Smooth muscle cell (in vitro differentiated cells): ENCODE measurements around the gene NNMT. TPM values are rescaled to one million over a fixed set of nuclear protein-coding genes. Genes with fewer than 3 reads are reported as not detected.

ENCODE experiments used
- DNase-seq: peaks from one replicate; lab custom pipeline; 2025; ENCODE audit not compliant: unreplicated experiment; lab: John Stamatoyannopoulos, UW
- H2AFZ ChIP-seq: fragments of 200-600 bp; sonication (generic); 2 replicates; pipeline ENCODE4 v1.6.0; 2016; ENCODE audit warnings: antibody characterized with exemption, low read depth, mild to moderate bottlenecking
- H3F3A ChIP-seq: fragments of 200-600 bp; sonication (generic); 2 replicates; pipeline ENCODE4 v1.6.0; 2017; ENCODE audit warnings: antibody characterized with exemption, low read depth
- H3K27ac ChIP-seq: fragments of 200-600 bp; sonication (generic); 2 replicates; pipeline ENCODE4 v1.5.1; 2016; ENCODE audit warnings: low read depth, mild to moderate bottlenecking
- H3K27me3 ChIP-seq: fragments of 200-600 bp; sonication (generic); 2 replicates; pipeline ENCODE4 v1.6.1; 2016; ENCODE audit warnings: low read depth, mild to moderate bottlenecking
- H3K36me3 ChIP-seq: fragments of 200-600 bp; sonication (generic); 2 replicates; pipeline ENCODE4 v1.5.1; 2016; ENCODE audit warnings: low read depth
- H3K4me1 ChIP-seq: fragments of 200-600 bp; sonication (generic); 2 replicates; pipeline ENCODE4 v1.5.1; 2016; ENCODE audit warnings: low read depth
- H3K4me2 ChIP-seq: fragments of 200-600 bp; sonication (generic); 2 replicates; pipeline ENCODE4 v1.6.0; 2016; ENCODE audit warnings: mild to moderate bottlenecking
- H3K4me3 ChIP-seq: fragments of 200-600 bp; sonication (generic); 2 replicates; pipeline ENCODE4 v1.5.1; 2016; ENCODE audit warnings: mild to moderate bottlenecking
- H3K79me2 ChIP-seq: fragments of 200-600 bp; sonication (generic); 2 replicates; pipeline ENCODE4 v1.6.0; 2016; ENCODE audit warnings: low read depth, mild to moderate bottlenecking
- H3K9ac ChIP-seq: fragments of 200-600 bp; sonication (generic); 2 replicates; pipeline ENCODE4 v1.6.0; 2016; ENCODE audit warnings: low read depth
- H3K9me3 ChIP-seq: fragments of 200-600 bp; sonication (generic); replicated peaks from 2 replicates; pipeline ENCODE4 v1.5.1; 2016; ENCODE audit warnings: low read depth
- H4K20me1 ChIP-seq: fragments of 200-600 bp; sonication (generic); 2 replicates; pipeline ENCODE4 v1.6.0; 2016; ENCODE audit warnings: low read depth
- WGBS: methylation state at CpG from one replicate; pipeline ENCODE4 v1.1.7; 2016; ENCODE audit warnings: low lambda C conversion rate; 5-methylcytosine and 5-hydroxymethylcytosine counted together
- polyA plus RNA-seq: library from polyadenylated mRNA; unstranded; fragments of >200 nt; fragmentation: Nextera tagmentation; extraction: Ambion mirVana; gene quantifications from 2 replicates; pipeline ENCODE4 v1.2.1, GENCODE V29; 2016
- total RNA-seq: library from RNA; depleted of rRNA; stranded (reverse); fragments of >200 nt; gene quantifications from 2 replicates; pipeline ENCODE4 v1.2.3, GENCODE V29; 2014
- TF ChIP-seq, protein P1 (sequence below): fragments of 200-600 bp; sonication (generic); IDR thresholded peaks from 2 replicates; pipeline ENCODE4 v1.5.1; 2017; ENCODE audit warnings: borderline replicate concordance, mild to moderate bottlenecking, antibody characterized with exemption; ENCODE audit not compliant: insufficient read depth, poor library complexity, severe bottlenecking

NNMT gene
- total and polyA plus RNA-seq, 2 experiments from 2014 or later: 397 to 814 TPM

DNA sequence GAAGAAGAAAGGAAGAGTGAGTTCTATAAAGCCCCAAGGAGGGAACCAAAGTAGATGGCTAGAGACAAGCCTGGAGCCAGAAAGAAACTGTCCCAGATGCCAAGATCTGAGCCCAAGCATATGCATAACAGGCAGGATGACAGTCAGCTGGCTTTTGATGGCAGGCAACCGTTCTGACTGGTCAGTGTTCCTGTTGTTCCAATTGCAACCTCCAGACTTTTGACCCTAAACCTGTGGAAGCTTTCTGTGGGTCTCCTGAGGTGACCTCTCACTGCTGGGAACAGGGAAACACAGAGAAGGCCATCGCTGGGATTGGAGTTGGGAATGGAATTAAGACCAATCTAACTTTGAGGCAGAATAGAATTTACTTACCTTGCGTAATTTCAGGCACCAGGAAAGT is 21.6 kb upstream of the NNMT start:
- no peak for DNase-seq
- peaks cover 60% of the 10 kb centered on the region for H3K27me3 ChIP-seq
- H3K4me1 ChIP-seq: no peaks in the 10 kb centered on the region
- no peaks in the 10 kb centered on the region for H3K36me3 ChIP-seq
- no peaks in the 10 kb centered on the region for H3K9me3 ChIP-seq
- no peaks in the 10 kb centered on the region for H3F3A ChIP-seq
- WGBS: 78% methylated on average over 3 of the region's 3 CpGs
- H3K9ac ChIP-seq: no peak overlapping the region
- H3K27ac ChIP-seq: no peak overlapping the region
- H3K4me3 ChIP-seq: no peak overlapping the region
- no peaks in the 10 kb centered on the region for H3K79me2 ChIP-seq
- no peaks in the 10 kb centered on the region for H4K20me1 ChIP-seq
- no peak overlapping the region for H2AFZ ChIP-seq
- no peak overlapping the region for H3K4me2 ChIP-seq
- TF ChIP-seq, protein P1, sequence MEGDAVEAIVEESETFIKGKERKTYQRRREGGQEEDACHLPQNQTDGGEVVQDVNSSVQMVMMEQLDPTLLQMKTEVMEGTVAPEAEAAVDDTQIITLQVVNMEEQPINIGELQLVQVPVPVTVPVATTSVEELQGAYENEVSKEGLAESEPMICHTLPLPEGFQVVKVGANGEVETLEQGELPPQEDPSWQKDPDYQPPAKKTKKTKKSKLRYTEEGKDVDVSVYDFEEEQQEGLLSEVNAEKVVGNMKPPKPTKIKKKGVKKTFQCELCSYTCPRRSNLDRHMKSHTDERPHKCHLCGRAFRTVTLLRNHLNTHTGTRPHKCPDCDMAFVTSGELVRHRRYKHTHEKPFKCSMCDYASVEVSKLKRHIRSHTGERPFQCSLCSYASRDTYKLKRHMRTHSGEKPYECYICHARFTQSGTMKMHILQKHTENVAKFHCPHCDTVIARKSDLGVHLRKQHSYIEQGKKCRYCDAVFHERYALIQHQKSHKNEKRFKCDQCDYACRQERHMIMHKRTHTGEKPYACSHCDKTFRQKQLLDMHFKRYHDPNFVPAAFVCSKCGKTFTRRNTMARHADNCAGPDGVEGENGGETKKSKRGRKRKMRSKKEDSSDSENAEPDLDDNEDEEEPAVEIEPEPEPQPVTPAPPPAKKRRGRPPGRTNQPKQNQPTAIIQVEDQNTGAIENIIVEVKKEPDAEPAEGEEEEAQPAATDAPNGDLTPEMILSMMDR: no peak

DNA sequence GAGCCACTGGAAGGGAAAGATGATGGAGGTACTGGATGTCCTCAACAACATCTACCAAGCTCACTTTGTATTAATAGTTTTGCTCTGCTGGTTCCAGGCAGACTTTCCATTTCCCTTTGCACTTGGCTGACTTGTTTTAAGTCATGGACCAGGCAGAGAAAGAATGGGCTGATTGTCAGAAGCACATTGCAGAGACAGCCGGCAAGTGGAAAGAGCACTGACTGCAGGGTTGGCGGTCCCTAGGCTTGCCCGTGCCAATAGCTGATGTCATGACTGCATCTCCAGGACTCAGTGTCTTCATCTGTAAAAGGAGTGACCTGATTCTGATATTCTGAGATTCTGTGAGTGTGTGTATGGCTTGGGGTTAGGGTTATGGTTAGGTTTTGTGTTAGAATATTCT is 20.9 kb upstream of the NNMT start:
- no peak overlapping the region for H3K4me3 ChIP-seq
- no peak for DNase-seq
- H3K9me3 ChIP-seq: no peaks in the 10 kb centered on the region
- H3F3A ChIP-seq: no peaks in the 10 kb centered on the region
- no peaks in the 10 kb centered on the region for H4K20me1 ChIP-seq
- no peak overlapping the region for H2AFZ ChIP-seq
- 90% methylated on average over 3 of the region's 3 CpGs for WGBS
- no peaks in the 10 kb centered on the region for H3K4me1 ChIP-seq
- H3K79me2 ChIP-seq: no peaks in the 10 kb centered on the region
- H3K27me3 ChIP-seq: peaks cover 60% of the 10 kb centered on the region
- TF ChIP-seq, protein P1: no peak
- H3K9ac ChIP-seq: no peak overlapping the region
- no peaks in the 10 kb centered on the region for H3K36me3 ChIP-seq
- no peak overlapping the region for H3K27ac ChIP-seq
- no peak overlapping the region for H3K4me2 ChIP-seq

DNA sequence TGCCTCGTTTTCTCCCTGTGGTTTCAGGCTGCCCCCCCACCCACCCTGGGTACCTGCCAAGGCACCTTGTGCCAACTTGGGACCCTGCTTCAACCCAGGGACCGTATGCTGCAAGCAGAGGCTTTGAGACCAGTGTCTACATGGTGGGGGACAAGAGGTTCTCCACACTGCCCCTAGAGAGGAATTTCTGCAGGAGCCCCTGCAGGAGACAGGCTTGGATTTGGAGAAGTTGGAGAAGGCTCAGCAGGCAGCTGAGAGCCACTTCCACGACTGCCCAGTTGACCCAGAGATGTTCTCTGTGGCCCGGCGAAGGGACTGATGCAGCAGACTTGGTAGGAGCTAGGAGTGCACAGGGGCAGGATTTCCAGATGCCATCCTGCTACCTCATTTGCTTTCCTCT is 20.1 kb upstream of the NNMT start:
- no peak overlapping the region for H3K27ac ChIP-seq
- H2AFZ ChIP-seq: no peak overlapping the region
- H3K4me2 ChIP-seq: no peak overlapping the region
- H3K9me3 ChIP-seq: no peaks in the 10 kb centered on the region
- no peaks in the 10 kb centered on the region for H3K4me1 ChIP-seq
- H3K4me3 ChIP-seq: no peak overlapping the region
- DNase-seq: no peak
- TF ChIP-seq, protein P1: no peak
- 81% methylated on average over 5 of the region's 5 CpGs for WGBS
- H3K27me3 ChIP-seq: peaks cover 57% of the 10 kb centered on the region
- no peaks in the 10 kb centered on the region for H4K20me1 ChIP-seq
- no peaks in the 10 kb centered on the region for H3K79me2 ChIP-seq
- no peaks in the 10 kb centered on the region for H3K36me3 ChIP-seq
- H3F3A ChIP-seq: no peaks in the 10 kb centered on the region
- H3K9ac ChIP-seq: no peak overlapping the region

DNA sequence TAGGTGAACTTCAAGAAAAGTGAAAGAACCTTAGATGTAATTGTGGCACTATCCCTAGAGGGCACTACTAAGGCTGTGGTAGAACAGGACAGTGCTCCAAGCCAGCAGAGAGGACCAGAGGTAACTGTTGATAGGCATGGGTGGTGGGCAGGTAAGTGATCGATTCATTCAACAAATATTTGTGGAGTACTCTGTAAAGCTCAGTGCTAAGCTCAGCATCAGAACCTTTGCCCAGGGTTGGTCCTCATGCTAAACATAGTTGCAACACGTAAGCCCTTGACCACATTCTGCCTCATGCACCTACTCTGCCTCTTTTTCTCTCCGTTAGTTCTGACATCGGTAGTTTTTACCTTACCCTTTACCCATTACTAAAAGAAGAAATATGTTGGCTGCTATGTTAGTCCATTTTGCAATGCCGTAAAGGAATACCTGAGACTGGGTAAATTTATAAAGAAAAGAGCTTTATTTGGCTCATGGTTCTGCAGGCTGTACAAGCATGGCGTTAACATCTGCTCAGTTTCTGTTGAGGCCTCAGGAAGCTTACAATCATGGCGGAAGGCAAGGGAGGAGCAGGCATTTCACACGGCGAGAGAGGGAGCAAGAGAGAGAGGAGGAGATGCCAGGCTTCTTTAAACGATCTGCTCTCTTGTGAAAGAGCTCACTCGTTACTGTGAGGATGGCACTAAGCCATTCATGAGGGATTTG is 18.4 kb upstream of the NNMT start:
- peaks cover 41% of the 10 kb centered on the region for H3K27me3 ChIP-seq
- H3F3A ChIP-seq: no peaks in the 10 kb centered on the region
- 84% methylated on average over 11 of the region's 11 CpGs for WGBS
- TF ChIP-seq, protein P1: no peak
- H3K9me3 ChIP-seq: no peaks in the 10 kb centered on the region
- no peaks in the 10 kb centered on the region for H3K36me3 ChIP-seq
- no peaks in the 10 kb centered on the region for H3K79me2 ChIP-seq
- no peak for DNase-seq
- no peaks in the 10 kb centered on the region for H3K4me1 ChIP-seq
- H3K4me2 ChIP-seq: no peak overlapping the region
- H2AFZ ChIP-seq: no peak overlapping the region
- no peak overlapping the region for H3K27ac ChIP-seq
- H3K9ac ChIP-seq: no peak overlapping the region
- H4K20me1 ChIP-seq: no peaks in the 10 kb centered on the region
- no peak overlapping the region for H3K4me3 ChIP-seq
